Neural progenitor cell (in vitro differentiated cells): ENCODE results near the gene TBPL1.

ENCODE experiments used
- CTCF ChIP-seq: fragments of 200-600 bp; sonication (generic); IDR thresholded peaks from 2 replicates; pipeline ENCODE4 v1.5.1; 2017; ENCODE audit warnings: antibody characterized with exemption, mild to moderate bottlenecking
- EZH2 ChIP-seq: fragments of 200-600 bp; sonication (generic); IDR thresholded peaks from 2 replicates; pipeline ENCODE4 v1.6.1; 2017; ENCODE audit warnings: antibody characterized with exemption, mild to moderate bottlenecking, moderate library complexity
- EZH2phosphoT487 ChIP-seq: fragments of 200-600 bp; sonication (generic); IDR thresholded peaks from 2 replicates; pipeline ENCODE4 v1.6.1; 2017; ENCODE audit warnings: antibody characterized with exemption

GRCh38 chr6:133919362-133919761 lies 33.7 kb upstream of the TBPL1 start:
- TF ChIP-seq EZH2phosphoT487: no peak
- no peak for TF ChIP-seq CTCF
- TF ChIP-seq EZH2: no peak
